UCSD-AML1 (cell line): ENCODE data around the gene TGIF2.
"Not testable (repeated sequence)": the region's sequence is repeated elsewhere in the genome, so short reads cannot be mapped to it uniquely, and the experiment has no call there.

Source experiments
- DNase-seq: peaks from one replicate; lab custom pipeline; 2025; ENCODE audit not compliant: unreplicated experiment; lab: John Stamatoyannopoulos, UW

TGIF2 gene

GRCh38 chr20:36576081-36576445 lies 2.7 kb downstream of the TGIF2 start:
- no peak for DNase-seq

- DNase-seq: no peak
Observed at GRCh38 chr20:36578356-36579041, 5.1 kb downstream of the TGIF2 start.

- DNase-seq: no peak
Observed at GRCh38 chr20:36579996-36580545, 6.7 kb downstream of the TGIF2 start.

- no peak for DNase-seq
Observed at GRCh38 chr20:36582322-36582721, 8.9 kb downstream of the TGIF2 start.

GRCh38 chr20:36582821-36583220 lies 9.4 kb downstream of the TGIF2 start:
- no peak for DNase-seq

GRCh38 chr20:36584018-36584481 lies 10.7 kb downstream of the TGIF2 start:
- DNase-seq: no peak

- no peak for DNase-seq
Observed at GRCh38 chr20:36585410-36586125, 12.2 kb downstream of the TGIF2 start.

GRCh38 chr20:36587388-36588070 lies 14.1 kb downstream of the TGIF2 start:
- DNase-seq: no peak

GRCh38 chr20:36591281-36591680 lies 17.9 kb downstream of the TGIF2 start:
- DNase-seq: no peak

GRCh38 chr20:36591854-36592641 lies 18.7 kb downstream of the TGIF2 start:
- no peak for DNase-seq

GRCh38 chr20:36593347-36593929 lies 20.0 kb downstream of the TGIF2 start:
- no peak for DNase-seq

- no peak for DNase-seq
Observed at GRCh38 chr20:36599912-36600345, 26.5 kb downstream of the TGIF2 start.

GRCh38 chr20:36601540-36601939 lies 28.1 kb downstream of the TGIF2 start:
- no peak for DNase-seq

GRCh38 chr20:36604952-36605398 lies 31.6 kb downstream of the TGIF2 start:
- DNase-seq: no peak

- peak; percentile 99 for DNase-seq
Observed at GRCh38 chr20:36605399-36606157, 32.2 kb downstream of the TGIF2 start, which contains the start of gene RAB5IF. Gene RAB5IF (plus strand): TSS chr20:36605779. CDS start chr20:36605952, 173 bp downstream.

- peak; percentile 56 for DNase-seq
Observed at GRCh38 chr20:36606158-36607066, 33.0 kb downstream of the TGIF2 start.

- no peak for DNase-seq
Observed at GRCh38 chr20:36607586-36608387, 34.4 kb downstream of the TGIF2 start.

GRCh38 chr20:36608388-36608728 lies 35.0 kb downstream of the TGIF2 start:
- DNase-seq: not testable (repeated sequence)
